ENCODE results near the gene RPH3AL.

DNA sequence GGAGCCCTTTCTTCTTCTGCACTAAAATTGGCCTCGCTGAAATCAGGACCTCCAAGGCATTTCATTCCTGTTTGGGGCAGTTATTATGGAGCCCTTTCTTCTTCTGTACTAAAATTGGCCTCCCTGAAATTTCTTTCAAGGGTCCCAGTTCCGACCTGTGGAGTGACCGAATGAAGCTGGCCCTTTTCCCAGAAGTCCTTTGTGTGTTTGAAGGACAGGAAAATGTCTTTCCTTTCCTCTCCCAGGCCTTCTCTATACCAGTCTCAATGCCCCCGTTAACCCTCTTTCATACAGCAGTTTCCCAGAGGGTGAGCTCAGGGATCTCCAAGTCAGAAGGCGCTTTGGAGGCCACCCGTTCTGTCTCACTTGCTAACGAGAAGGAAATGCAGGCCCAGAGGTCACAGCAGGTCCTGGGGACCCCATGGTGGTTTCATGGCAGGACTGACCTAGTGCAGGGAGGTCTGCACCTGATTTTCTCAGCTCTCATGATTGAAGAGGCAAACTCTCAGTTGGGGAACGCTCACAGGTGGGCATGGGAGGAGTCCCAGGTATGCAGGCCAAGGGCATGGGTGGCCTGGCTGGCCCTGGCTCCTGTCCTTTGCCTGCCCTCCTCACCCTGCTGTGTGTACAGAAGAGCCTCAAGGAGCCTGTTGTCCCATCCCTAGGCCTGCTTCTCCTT lies 134.0 kb downstream of the RPH3AL start:
- no peak for TF ChIP-seq GATA3 (IDR thresholded peaks at IDR 0.05; ENCODE audit: low read depth, low read length)
- no peak for TF ChIP-seq GATA2 (IDR thresholded peaks at IDR 0.05; ENCODE audit: low read depth, low read length)

Measured in SH-SY5Y (cell line).